Measurements from ENCODE around the gene ADAMTS10. TPM values are rescaled to one million over a fixed set of nuclear protein-coding genes. Genes with fewer than 3 reads are reported as not detected.

ADAMTS10 gene
- total and polyA plus RNA-seq, 10 of the 15 experiments (the other 5 are each of a cell fraction or from before 2014, with no cell fraction given): 0.01 to 2.5 (median 0.42) TPM; not detected in 3

DNA sequence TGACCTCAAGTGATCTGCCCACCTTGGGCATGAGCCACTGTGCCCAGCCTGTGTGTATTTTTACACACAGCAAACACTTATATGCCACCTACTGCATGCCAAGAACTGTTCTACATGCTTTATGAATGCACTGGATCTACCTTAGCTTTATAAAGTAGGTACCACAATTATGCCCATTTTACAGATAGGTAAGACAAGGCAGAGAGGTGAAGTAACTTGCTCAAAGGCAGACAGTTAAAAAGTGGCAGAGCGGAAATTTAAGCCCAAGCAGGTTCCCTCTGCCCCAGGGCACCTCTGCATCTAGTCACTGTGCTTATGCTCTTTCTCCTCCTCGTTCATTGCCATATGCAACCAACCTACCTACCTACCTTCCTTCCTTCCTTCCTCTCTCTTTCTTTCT lies 10.5 kb downstream of the ADAMTS10 start:
- H3K4me3 ChIP-seq: no peak overlapping the region
- SMC1A ChIA-PET (ENCODE audit: uncharacterized antibody, unreplicated experiment): no interaction called here
- POLR2A ChIA-PET: no interaction called here
- no TSS peak for BruUV-seq (replicated peaks)
- RAD21 ChIA-PET (ENCODE audit: unreplicated experiment): no interaction called here
- no peak for DNase-seq (ENCODE audit: low read depth, low spot score)
- H3K79me2 ChIP-seq (ENCODE audit: control insufficient read depth, insufficient read depth, low read length): no peaks in the 10 kb centered on the region
- 0% methylated on average over 2 of the region's 2 CpGs for WGBS (ENCODE audit: insufficient coverage, insufficient replicate concordance, low lambda C conversion rate, missing lambda C conversion rate)
- H3K9ac ChIP-seq (ENCODE audit: control insufficient read depth, insufficient read depth, low read length): no peak overlapping the region
- intact Hi-C loops (cut with micrococcal nuclease; ENCODE audit: unreplicated experiment) (no loop called here), in situ Hi-C loops (cut with MboI) (no loop called here)
- no peak overlapping the region for H3K27ac ChIP-seq (ENCODE audit: control insufficient read depth, insufficient read depth)
- TF ChIP-seq, protein P1, sequence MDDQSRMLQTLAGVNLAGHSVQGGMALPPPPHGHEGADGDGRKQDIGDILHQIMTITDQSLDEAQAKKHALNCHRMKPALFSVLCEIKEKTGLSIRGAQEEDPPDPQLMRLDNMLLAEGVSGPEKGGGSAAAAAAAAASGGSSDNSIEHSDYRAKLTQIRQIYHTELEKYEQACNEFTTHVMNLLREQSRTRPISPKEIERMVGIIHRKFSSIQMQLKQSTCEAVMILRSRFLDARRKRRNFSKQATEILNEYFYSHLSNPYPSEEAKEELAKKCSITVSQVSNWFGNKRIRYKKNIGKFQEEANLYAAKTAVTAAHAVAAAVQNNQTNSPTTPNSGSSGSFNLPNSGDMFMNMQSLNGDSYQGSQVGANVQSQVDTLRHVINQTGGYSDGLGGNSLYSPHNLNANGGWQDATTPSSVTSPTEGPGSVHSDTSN (IDR thresholded peaks at IDR 0.05; ENCODE audit: insufficient replicate concordance, low read depth, low read length): no peak
- no peak for TF ChIP-seq ZNF274 (IDR thresholded peaks at IDR 0.05; ENCODE audit: insufficient read depth, insufficient read length)
- no peak for TF ChIP-seq SREBF2 (IDR thresholded peaks at IDR 0.05; ENCODE audit: low read length)
- TF ChIP-seq NFXL1 (IDR thresholded peaks at IDR 0.05; ENCODE audit: borderline replicate concordance): no peak
- TF ChIP-seq ATF7 (IDR thresholded peaks at IDR 0.05; ENCODE audit: low read depth): no peak
- TF ChIP-seq, protein P2, sequence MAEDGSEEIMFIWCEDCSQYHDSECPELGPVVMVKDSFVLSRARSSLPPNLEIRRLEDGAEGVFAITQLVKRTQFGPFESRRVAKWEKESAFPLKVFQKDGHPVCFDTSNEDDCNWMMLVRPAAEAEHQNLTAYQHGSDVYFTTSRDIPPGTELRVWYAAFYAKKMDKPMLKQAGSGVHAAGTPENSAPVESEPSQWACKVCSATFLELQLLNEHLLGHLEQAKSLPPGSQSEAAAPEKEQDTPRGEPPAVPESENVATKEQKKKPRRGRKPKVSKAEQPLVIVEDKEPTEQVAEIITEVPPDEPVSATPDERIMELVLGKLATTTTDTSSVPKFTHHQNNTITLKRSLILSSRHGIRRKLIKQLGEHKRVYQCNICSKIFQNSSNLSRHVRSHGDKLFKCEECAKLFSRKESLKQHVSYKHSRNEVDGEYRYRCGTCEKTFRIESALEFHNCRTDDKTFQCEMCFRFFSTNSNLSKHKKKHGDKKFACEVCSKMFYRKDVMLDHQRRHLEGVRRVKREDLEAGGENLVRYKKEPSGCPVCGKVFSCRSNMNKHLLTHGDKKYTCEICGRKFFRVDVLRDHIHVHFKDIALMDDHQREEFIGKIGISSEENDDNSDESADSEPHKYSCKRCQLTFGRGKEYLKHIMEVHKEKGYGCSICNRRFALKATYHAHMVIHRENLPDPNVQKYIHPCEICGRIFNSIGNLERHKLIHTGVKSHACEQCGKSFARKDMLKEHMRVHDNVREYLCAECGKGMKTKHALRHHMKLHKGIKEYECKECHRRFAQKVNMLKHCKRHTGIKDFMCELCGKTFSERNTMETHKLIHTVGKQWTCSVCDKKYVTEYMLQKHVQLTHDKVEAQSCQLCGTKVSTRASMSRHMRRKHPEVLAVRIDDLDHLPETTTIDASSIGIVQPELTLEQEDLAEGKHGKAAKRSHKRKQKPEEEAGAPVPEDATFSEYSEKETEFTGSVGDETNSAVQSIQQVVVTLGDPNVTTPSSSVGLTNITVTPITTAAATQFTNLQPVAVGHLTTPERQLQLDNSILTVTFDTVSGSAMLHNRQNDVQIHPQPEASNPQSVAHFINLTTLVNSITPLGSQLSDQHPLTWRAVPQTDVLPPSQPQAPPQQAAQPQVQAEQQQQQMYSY (CRISPR knock-in tag; IDR thresholded peaks at IDR 0.05): no peak
- no peak for TF ChIP-seq EED (IDR thresholded peaks at IDR 0.05; ENCODE audit: low read depth)
- TF ChIP-seq CEBPB (IDR thresholded peaks at IDR 0.05; ENCODE audit: borderline replicate concordance in 1 of 2, low read depth in 2 of 2, low read length in 2 of 2): no peak
- no peak for TF ChIP-seq CBX3 (IDR thresholded peaks at IDR 0.05; ENCODE audit: borderline replicate concordance, low read depth)
- no peak for TF ChIP-seq ZNF384 (IDR thresholded peaks at IDR 0.05; ENCODE audit: borderline replicate concordance, low read depth, low read length)
- no peak for TF ChIP-seq ZNF24 (IDR thresholded peaks at IDR 0.05)
- TF ChIP-seq HDAC2 (IDR thresholded peaks at IDR 0.05): no peak
- TF ChIP-seq SMC3 (IDR thresholded peaks at IDR 0.05; ENCODE audit: borderline replicate concordance, low read length): no peak
- no peak overlapping the region for H2AFZ ChIP-seq (ENCODE audit: control insufficient read depth, low read depth, low read length)
- H3K4me2 ChIP-seq (ENCODE audit: control insufficient read depth, insufficient read depth): no peak overlapping the region
- CTCF ChIA-PET: no interaction called here
- H3K36me3 ChIP-seq (ENCODE audit: control insufficient read depth in 2 of 2, insufficient read depth in 2 of 2, low read length in 1 of 2): no peaks in the 10 kb centered on the region
- no peak for ATAC-seq
- no peaks in the 10 kb centered on the region for H3K27me3 ChIP-seq (replicated peaks in 1 of 2; ENCODE audit: control insufficient read depth in 2 of 2, insufficient read depth in 2 of 2, low read length in 1 of 2)
- H4K20me1 ChIP-seq (ENCODE audit: control insufficient read depth, insufficient read depth): no peaks in the 10 kb centered on the region
- no peak for FAIRE-seq
- no peaks in the 10 kb centered on the region; the same call in 2 of the 3 replicates for H3K9me3 ChIP-seq (replicated peaks; ENCODE audit: control insufficient read depth, insufficient read depth, low read length)
- H3K4me1 ChIP-seq (ENCODE audit: control insufficient read depth, insufficient read depth, low read length): no peaks in the 10 kb centered on the region
